Measurements from ENCODE around the gene SIM1. TPM values are rescaled to one million over a fixed set of nuclear protein-coding genes. Genes with fewer than 3 reads are reported as not detected.

SIM1 gene
- total and polyA plus RNA-seq, 4 donors, result under 0.01 TPM; not detected in 3

DNA sequence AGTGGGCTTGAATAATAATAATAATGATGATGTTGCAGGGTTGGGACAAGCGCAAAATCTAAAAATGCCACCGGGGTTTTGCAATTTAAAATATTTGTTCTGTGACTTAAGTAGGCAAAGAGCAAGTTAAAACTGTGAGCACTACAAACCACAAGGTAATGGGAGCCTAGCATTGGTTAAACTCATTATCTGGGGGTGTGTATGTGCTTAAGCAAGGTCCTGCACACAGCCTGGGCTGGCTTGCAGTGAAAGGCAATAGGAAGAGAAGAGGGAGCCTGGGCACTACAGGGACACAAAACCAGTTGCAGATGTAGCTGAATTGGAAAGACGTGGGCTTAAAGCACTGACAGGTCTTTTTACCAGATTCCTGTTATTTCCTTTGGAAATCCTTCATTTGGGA lies 11.7 kb downstream of the SIM1 start (continued):
- TF ChIP-seq, protein P1, sequence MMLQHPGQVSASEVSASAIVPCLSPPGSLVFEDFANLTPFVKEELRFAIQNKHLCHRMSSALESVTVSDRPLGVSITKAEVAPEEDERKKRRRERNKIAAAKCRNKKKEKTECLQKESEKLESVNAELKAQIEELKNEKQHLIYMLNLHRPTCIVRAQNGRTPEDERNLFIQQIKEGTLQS (IDR thresholded peaks at IDR 0.05), result no peak

DNA sequence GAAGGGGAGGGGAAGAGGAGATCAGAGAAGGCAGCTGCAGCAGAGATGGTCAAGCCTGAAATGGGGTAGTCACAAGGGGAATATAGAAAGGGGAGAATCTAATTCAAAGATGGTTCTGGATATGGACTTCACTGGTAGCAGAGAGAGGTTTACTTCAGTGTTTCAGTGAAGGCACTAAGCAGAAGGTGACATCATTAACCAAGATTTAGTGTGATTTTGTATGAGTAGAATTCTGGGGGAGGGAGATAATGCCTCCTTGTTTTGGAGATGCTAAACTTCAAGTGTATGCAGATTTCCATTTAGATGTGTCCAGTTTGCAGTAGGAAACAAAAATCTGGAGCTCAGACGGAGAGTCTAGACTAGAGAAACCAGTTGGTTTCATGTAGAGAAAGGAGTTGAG lies 13.1 kb downstream of the SIM1 start:
- H3K4me1 ChIP-seq (ENCODE audit: control insufficient read depth in 4 of 4, insufficient read depth in 4 of 4, low read length in 3 of 4), result peaks cover 3 to 14% (median 9%) of the 10 kb centered on the region in 4 donors
- H3K27me3 ChIP-seq (ENCODE audit: control insufficient read depth in 4 of 4, insufficient read depth in 4 of 4, low read length in 3 of 4), result peaks cover 5 to 39% (median 19%) of the 10 kb centered on the region in 4 donors
- no peaks in the 10 kb centered on the region for H3K36me3 ChIP-seq (ENCODE audit: control insufficient read depth in 4 of 4, insufficient read depth in 3 of 4, low read depth in 1 of 4, low read length in 3 of 4)
- H3K9ac ChIP-seq (ENCODE audit: low read depth in 1 of 2, low read length in 2 of 2), result no peak overlapping the region
- TF ChIP-seq HNF4G (IDR thresholded peaks at IDR 0.05), result no peak
- WGBS, result 81% methylated on average over 1 of the region's 1 CpG
- no peak for DNase-seq (ENCODE audit: low spot score)
- H3K27ac ChIP-seq (ENCODE audit: low read depth in 1 of 2, low read length in 2 of 2), result no peak overlapping the region
- H3K4me3 ChIP-seq (ENCODE audit: low read depth in 1 of 3, low read length in 3 of 3), result no peak overlapping the region
- peaks cover 0 to 34% (median 3%) of the 10 kb centered on the region in 4 donors for H3K9me3 ChIP-seq (ENCODE audit: control insufficient read depth in 4 of 4, low read length in 3 of 4)

DNA sequence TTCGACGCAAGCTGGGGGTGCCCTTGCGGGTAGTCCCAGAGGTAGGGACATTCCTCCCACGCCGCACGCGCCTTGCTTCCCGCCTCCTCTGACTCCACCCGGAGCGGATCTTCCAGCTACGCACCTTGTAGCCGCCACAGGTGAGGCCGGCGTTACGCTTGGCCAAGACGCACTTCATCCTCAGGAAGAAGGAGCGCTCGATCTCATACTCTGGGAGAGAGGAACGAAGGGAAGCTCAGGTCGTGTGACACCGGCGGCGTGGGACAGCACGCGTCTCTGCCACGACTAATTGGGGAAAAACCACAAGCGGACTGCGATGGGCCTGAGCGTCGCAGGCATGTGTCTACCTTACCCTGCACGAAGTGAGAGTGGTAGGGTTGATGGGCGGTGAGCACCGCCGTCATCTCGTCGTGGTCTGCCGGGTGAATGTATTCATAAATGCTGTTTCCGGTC lies 15.5 kb downstream of the SIM1 start:
- Histone ChIP-seq H3K9ac (ENCODE audit: low read depth in 1 of 2, low read length in 2 of 2) (no peak overlapping the region), H3K27ac (ENCODE audit: low read depth in 1 of 2, low read length in 2 of 2) (no peak overlapping the region), H3K36me3 (ENCODE audit: control insufficient read depth in 4 of 4, insufficient read depth in 3 of 4, low read depth in 1 of 4, low read length in 3 of 4) (no peaks in the 10 kb centered on the region), H3K9me3 (ENCODE audit: control insufficient read depth in 4 of 4, low read length in 3 of 4) (peaks cover 0 to 21% (median 2%) of the 10 kb centered on the region in 4 donors), H3K4me1 (ENCODE audit: control insufficient read depth in 4 of 4, insufficient read depth in 4 of 4, low read length in 3 of 4) (peaks cover 0 to 6% (median 1%) of the 10 kb centered on the region in 4 donors), H3K27me3 (ENCODE audit: control insufficient read depth in 4 of 4, insufficient read depth in 4 of 4, low read length in 3 of 4) (peaks cover 3 to 28% (median 12%) of the 10 kb centered on the region in 4 donors), H3K4me3 (ENCODE audit: low read depth in 1 of 3, low read length in 3 of 3) (no peak overlapping the region)
- DNase-seq (ENCODE audit: low spot score), result no peak
- 30% methylated on average over 38 of the region's 38 CpGs for WGBS
- TF ChIP-seq JUND (IDR thresholded peaks at IDR 0.05) (no peak), YY1 (IDR thresholded peaks at IDR 0.05) (no peak), TAF1 (conservative IDR thresholded peaks at IDR 0.05) (no peak), HNF4G (IDR thresholded peaks at IDR 0.05) (no peak), SP1 (IDR thresholded peaks at IDR 0.05) (no peak), FOXA1 (IDR thresholded peaks at IDR 0.05) (no peak), NR2F2 (IDR thresholded peaks at IDR 0.05) (no peak), FOXA2 (IDR thresholded peaks at IDR 0.05) (no peak), RAD21 (IDR thresholded peaks at IDR 0.05) (no peak), HNF4A (conservative IDR thresholded peaks at IDR 0.05) (no peak), EGR1 (IDR thresholded peaks at IDR 0.05; ENCODE audit: low read depth in 2 of 2) (no peak), GABPA (IDR thresholded peaks at IDR 0.05 in 1 of 2, conservative IDR thresholded peaks at IDR 0.05 in 1 of 2) (no peak), RXRA (IDR thresholded peaks at IDR 0.05) (no peak)
- TF ChIP-seq, protein P2, sequence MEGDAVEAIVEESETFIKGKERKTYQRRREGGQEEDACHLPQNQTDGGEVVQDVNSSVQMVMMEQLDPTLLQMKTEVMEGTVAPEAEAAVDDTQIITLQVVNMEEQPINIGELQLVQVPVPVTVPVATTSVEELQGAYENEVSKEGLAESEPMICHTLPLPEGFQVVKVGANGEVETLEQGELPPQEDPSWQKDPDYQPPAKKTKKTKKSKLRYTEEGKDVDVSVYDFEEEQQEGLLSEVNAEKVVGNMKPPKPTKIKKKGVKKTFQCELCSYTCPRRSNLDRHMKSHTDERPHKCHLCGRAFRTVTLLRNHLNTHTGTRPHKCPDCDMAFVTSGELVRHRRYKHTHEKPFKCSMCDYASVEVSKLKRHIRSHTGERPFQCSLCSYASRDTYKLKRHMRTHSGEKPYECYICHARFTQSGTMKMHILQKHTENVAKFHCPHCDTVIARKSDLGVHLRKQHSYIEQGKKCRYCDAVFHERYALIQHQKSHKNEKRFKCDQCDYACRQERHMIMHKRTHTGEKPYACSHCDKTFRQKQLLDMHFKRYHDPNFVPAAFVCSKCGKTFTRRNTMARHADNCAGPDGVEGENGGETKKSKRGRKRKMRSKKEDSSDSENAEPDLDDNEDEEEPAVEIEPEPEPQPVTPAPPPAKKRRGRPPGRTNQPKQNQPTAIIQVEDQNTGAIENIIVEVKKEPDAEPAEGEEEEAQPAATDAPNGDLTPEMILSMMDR (IDR thresholded peaks at IDR 0.05; ENCODE audit: low read depth, low read length, missing input control), result no peak
- TF ChIP-seq, protein P1 (IDR thresholded peaks at IDR 0.05), result no peak
- TF ChIP-seq, protein P3, sequence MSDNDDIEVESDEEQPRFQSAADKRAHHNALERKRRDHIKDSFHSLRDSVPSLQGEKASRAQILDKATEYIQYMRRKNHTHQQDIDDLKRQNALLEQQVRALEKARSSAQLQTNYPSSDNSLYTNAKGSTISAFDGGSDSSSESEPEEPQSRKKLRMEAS (IDR thresholded peaks at IDR 0.05), result no peak
- TF ChIP-seq, protein P4, sequence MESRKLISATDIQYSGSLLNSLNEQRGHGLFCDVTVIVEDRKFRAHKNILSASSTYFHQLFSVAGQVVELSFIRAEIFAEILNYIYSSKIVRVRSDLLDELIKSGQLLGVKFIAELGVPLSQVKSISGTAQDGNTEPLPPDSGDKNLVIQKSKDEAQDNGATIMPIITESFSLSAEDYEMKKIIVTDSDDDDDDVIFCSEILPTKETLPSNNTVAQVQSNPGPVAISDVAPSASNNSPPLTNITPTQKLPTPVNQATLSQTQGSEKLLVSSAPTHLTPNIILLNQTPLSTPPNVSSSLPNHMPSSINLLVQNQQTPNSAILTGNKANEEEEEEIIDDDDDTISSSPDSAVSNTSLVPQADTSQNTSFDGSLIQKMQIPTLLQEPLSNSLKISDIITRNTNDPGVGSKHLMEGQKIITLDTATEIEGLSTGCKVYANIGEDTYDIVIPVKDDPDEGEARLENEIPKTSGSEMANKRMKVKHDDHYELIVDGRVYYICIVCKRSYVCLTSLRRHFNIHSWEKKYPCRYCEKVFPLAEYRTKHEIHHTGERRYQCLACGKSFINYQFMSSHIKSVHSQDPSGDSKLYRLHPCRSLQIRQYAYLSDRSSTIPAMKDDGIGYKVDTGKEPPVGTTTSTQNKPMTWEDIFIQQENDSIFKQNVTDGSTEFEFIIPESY (IDR thresholded peaks at IDR 0.05), result no peak
- TF ChIP-seq, protein P5, sequence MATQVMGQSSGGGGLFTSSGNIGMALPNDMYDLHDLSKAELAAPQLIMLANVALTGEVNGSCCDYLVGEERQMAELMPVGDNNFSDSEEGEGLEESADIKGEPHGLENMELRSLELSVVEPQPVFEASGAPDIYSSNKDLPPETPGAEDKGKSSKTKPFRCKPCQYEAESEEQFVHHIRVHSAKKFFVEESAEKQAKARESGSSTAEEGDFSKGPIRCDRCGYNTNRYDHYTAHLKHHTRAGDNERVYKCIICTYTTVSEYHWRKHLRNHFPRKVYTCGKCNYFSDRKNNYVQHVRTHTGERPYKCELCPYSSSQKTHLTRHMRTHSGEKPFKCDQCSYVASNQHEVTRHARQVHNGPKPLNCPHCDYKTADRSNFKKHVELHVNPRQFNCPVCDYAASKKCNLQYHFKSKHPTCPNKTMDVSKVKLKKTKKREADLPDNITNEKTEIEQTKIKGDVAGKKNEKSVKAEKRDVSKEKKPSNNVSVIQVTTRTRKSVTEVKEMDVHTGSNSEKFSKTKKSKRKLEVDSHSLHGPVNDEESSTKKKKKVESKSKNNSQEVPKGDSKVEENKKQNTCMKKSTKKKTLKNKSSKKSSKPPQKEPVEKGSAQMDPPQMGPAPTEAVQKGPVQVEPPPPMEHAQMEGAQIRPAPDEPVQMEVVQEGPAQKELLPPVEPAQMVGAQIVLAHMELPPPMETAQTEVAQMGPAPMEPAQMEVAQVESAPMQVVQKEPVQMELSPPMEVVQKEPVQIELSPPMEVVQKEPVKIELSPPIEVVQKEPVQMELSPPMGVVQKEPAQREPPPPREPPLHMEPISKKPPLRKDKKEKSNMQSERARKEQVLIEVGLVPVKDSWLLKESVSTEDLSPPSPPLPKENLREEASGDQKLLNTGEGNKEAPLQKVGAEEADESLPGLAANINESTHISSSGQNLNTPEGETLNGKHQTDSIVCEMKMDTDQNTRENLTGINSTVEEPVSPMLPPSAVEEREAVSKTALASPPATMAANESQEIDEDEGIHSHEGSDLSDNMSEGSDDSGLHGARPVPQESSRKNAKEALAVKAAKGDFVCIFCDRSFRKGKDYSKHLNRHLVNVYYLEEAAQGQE (IDR thresholded peaks at IDR 0.05), result no peak

Measured in liver (tissue), 9 donors.